Measurements from ENCODE around the gene ZSCAN23. TPM values are rescaled to one million over a fixed set of nuclear protein-coding genes. Genes with fewer than 3 reads are reported as not detected.

Gene ZSCAN23
- total and polyA plus RNA-seq, 2 of the 8 experiments (the other 6 are each of a cell fraction or from before 2014, with no cell fraction given): 0.74 to 5.3 TPM

GRCh38 chr6:28489366-28490204 lies 46.3 kb upstream of the ZSCAN23 start:
- Histone ChIP-seq H3K18ac (ENCODE audit: extremely low read depth, low read length) (no peak overlapping the region), H4K20me1 (replicated peaks in 1 of 2; ENCODE audit: control insufficient read depth in 1 of 2, insufficient read depth in 2 of 2, low read length in 2 of 2) (no peaks in the 10 kb centered on the region), H3K9ac (replicated peaks in 1 of 4; ENCODE audit: extremely low read depth in 1 of 4, low read depth in 3 of 4, low read length in 3 of 4) (peak overlapping the region; percentile 62 to 70 (median 66)), H3K79me1 (ENCODE audit: low read depth, low read length) (no peaks in the 10 kb centered on the region), H3K56ac (replicated peaks; ENCODE audit: insufficient read length, low read depth, low read length) (no peak overlapping the region), H3K27ac (ENCODE audit: low read depth, low read length) (peak overlapping the region; percentile 34; the same call in 1 of the 2 replicates), H3K23ac (ENCODE audit: insufficient read length) (no peak overlapping the region), H4K5ac (ENCODE audit: insufficient read length, low read depth, low read length) (no peak overlapping the region), H2BK20ac (ENCODE audit: low read length) (no peak overlapping the region), H3K4ac (replicated peaks; ENCODE audit: insufficient read length, low read depth, low read length) (no peak overlapping the region), H3K27me3 (replicated peaks in 1 of 4; ENCODE audit: control insufficient read depth in 3 of 4, extremely low read depth in 1 of 4, insufficient read depth in 3 of 4, low read length in 3 of 4) (peaks cover 0 to 2% (median 0%) of the 10 kb centered on the region in 4 experiments; a peak in 2 of 7 replicates), H2BK5ac (ENCODE audit: low read depth, low read length) (no peak overlapping the region), H3K36me3 (ENCODE audit: control insufficient read depth in 2 of 4, insufficient read depth in 4 of 4, low read length in 3 of 4) (no peaks in the 10 kb centered on the region), H4K8ac (ENCODE audit: extremely low read depth, insufficient read depth, low read length) (peak overlapping the region; percentile 90), H3K23me2 (ENCODE audit: low read depth, low read length) (peaks cover 7% of the 10 kb centered on the region), H2BK12ac (ENCODE audit: low read depth, low read length) (no peak overlapping the region; the same call in 1 of the 2 replicates), H2BK120ac (replicated peaks; ENCODE audit: low read depth, low read length) (no peak overlapping the region), H3K4me2 (ENCODE audit: insufficient read depth in 1 of 2, low read depth in 2 of 2, low read length in 2 of 2) (peak overlapping the region; percentile 74 to 91), H2AFZ (ENCODE audit: low read length) (peak overlapping the region; percentile 65), H3K9me3 (ENCODE audit: insufficient read depth in 2 of 2, low read depth in 1 of 2, low read length in 1 of 2) (no peaks in the 10 kb centered on the region), H3K4me3 (ENCODE audit: extremely low read depth in 1 of 4, insufficient read depth in 2 of 4, low read depth in 3 of 4, low read length in 4 of 4) (peak overlapping the region; percentile 69 to 80 (median 76)), H2AK5ac (ENCODE audit: low read depth, low read length) (no peak overlapping the region), H3K79me2 (ENCODE audit: control insufficient read depth in 1 of 2, insufficient read depth in 2 of 2, low read length in 2 of 2) (no peaks in the 10 kb centered on the region), H3K4me1 (replicated peaks in 1 of 4; ENCODE audit: control insufficient read depth in 3 of 4, insufficient read depth in 4 of 4, low read length in 3 of 4) (peaks cover 0 to 6% (median 2%) of the 10 kb centered on the region in 4 experiments; a peak in 2 of 7 replicates), H3K14ac (ENCODE audit: insufficient read length) (no peak overlapping the region), H2BK15ac (ENCODE audit: low read length) (no peak overlapping the region), H4K91ac (replicated peaks; ENCODE audit: insufficient read length, low read length) (no peak overlapping the region)
- CTCF ChIA-PET (ENCODE audit: partially characterized antibody): interaction anchor here (0.8 to 1.4 kb wide), 4 partner anchors 25 to 384 kb away, joined by 3 to 6 read pairs (median 4); no protein-coding TSS in a partner anchor
- WGBS, 2 experiments (ENCODE audit: extremely low coverage in 1 of 2, insufficient coverage in 1 of 2, insufficient read length in 1 of 2, insufficient replicate concordance in 2 of 2, low coverage in 1 of 2, low lambda C conversion rate in 2 of 2, missing lambda C conversion rate in 1 of 2): 3% methylated on average over 30 of the region's 40 CpGs; no CpG with 5 or more reads in 1 of the 2 experiments
- DNase-seq (ENCODE audit: low read depth in 1 of 2, low spot score in 2 of 2) (peak; percentile 77 to 82), FAIRE-seq (no peak)
- POLR2A ChIA-PET (ENCODE audit: partially characterized antibody): interaction anchor here (0.6 to 2.0 kb wide), 21 partner anchors 8 to 269 kb away, joined by 3 to 11 read pairs (median 4); partner anchors contain the start of gene ZSCAN12
- TF ChIP-seq ASH2L (IDR thresholded peaks at IDR 0.05; ENCODE audit: low read length) (peak; percentile 76), EP300 (IDR thresholded peaks at IDR 0.05; ENCODE audit: borderline replicate concordance in 1 of 2, low read depth in 2 of 2, low read length in 2 of 2) (0 out of 3 replicates have a peak, but pooled peaks of 1 of the 2 experiments have one; percentile 5), GTF2F1 (IDR thresholded peaks at IDR 0.05; ENCODE audit: borderline replicate concordance, low read depth, low read length) (no peak), CREB1 (IDR thresholded peaks at IDR 0.05) (peak; percentile 86), SIX5 (IDR thresholded peaks at IDR 0.05; ENCODE audit: low read depth, low read length) (no peak), RFX5 (IDR thresholded peaks at IDR 0.05; ENCODE audit: borderline replicate concordance, low read depth, low read length) (no peak), POLR2A (IDR thresholded peaks at IDR 0.05; ENCODE audit: control extremely low read depth in 1 of 2, low read depth in 2 of 2, low read length in 2 of 2) (peak; percentile 52 to 75), ZNF274 (IDR thresholded peaks at IDR 0.05; ENCODE audit: borderline replicate concordance, extremely low read depth, low read length) (no peak), TAF1 (IDR thresholded peaks at IDR 0.05; ENCODE audit: low read depth, low read length) (peak; percentile 71), CHD2 (IDR thresholded peaks at IDR 0.05; ENCODE audit: low read length) (no peak)
- TF ChIP-seq, protein P1, sequence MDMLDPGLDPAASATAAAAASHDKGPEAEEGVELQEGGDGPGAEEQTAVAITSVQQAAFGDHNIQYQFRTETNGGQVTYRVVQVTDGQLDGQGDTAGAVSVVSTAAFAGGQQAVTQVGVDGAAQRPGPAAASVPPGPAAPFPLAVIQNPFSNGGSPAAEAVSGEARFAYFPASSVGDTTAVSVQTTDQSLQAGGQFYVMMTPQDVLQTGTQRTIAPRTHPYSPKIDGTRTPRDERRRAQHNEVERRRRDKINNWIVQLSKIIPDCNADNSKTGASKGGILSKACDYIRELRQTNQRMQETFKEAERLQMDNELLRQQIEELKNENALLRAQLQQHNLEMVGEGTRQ (IDR thresholded peaks at IDR 0.05; ENCODE audit: low read length): peak; percentile 89

Measured in H1 (cell line).